C4-2B (cell line): ENCODE results near the gene KIF11.

Experiments
- H3K27ac ChIP-seq: fragments of 450-650 bp; 2 replicates; pipeline ENCODE4 v1.5.1; 2017
- CTCF ChIP-seq: fragments of 450-650 bp; conservative IDR thresholded peaks from 2 replicates; pipeline ENCODE4 v1.5.1; 2017; ENCODE audit warnings: mild to moderate bottlenecking
- ZFX ChIP-seq: fragments of 450-650 bp; IDR thresholded peaks from 2 replicates; pipeline ENCODE4 v1.6.1; 2017

Gene KIF11

DNA sequence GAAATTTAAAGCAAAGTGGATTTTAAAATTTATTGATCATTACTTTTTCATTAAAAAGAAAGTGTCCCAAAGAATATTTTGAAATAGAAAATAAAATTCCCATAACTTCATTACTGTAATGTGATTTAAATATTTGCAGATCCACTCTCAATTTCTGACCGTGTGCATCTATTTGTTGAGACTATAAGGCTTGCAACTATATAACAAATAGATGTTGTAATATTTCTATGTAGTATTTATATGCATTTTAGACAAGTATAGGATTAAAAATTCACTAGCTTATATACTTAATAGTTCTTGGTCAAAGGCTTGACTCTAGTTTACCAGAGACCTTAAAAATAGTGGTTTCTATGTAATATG lies 100.6 kb downstream of the KIF11 start:
- no peak overlapping the region for H3K27ac ChIP-seq

GRCh38 chr10:92695679-92696605 lies 103.0 kb downstream of the KIF11 start:
- no peak for TF ChIP-seq ZFX
- TF ChIP-seq CTCF = no peak
- H3K27ac ChIP-seq = no peak overlapping the region

More for the DNA sequence above, 100.6 kb downstream of the KIF11 start:
- TF ChIP-seq ZFX (no peak), CTCF (no peak)

- TF ChIP-seq ZFX (no peak), CTCF (no peak)
- H3K27ac ChIP-seq = no peak overlapping the region
Measured at GRCh38 chr10:92696606-92697383, 103.9 kb downstream of the KIF11 start.

- no peak for TF ChIP-seq CTCF
- TF ChIP-seq ZFX = no peak
- no peak overlapping the region for H3K27ac ChIP-seq
Measured at GRCh38 chr10:92697663-92698511, 105.0 kb downstream of the KIF11 start.

GRCh38 chr10:92699193-92699517 lies 106.2 kb downstream of the KIF11 start:
- H3K27ac ChIP-seq = no peak overlapping the region
- TF ChIP-seq ZFX = no peak
- TF ChIP-seq CTCF = no peak

DNA sequence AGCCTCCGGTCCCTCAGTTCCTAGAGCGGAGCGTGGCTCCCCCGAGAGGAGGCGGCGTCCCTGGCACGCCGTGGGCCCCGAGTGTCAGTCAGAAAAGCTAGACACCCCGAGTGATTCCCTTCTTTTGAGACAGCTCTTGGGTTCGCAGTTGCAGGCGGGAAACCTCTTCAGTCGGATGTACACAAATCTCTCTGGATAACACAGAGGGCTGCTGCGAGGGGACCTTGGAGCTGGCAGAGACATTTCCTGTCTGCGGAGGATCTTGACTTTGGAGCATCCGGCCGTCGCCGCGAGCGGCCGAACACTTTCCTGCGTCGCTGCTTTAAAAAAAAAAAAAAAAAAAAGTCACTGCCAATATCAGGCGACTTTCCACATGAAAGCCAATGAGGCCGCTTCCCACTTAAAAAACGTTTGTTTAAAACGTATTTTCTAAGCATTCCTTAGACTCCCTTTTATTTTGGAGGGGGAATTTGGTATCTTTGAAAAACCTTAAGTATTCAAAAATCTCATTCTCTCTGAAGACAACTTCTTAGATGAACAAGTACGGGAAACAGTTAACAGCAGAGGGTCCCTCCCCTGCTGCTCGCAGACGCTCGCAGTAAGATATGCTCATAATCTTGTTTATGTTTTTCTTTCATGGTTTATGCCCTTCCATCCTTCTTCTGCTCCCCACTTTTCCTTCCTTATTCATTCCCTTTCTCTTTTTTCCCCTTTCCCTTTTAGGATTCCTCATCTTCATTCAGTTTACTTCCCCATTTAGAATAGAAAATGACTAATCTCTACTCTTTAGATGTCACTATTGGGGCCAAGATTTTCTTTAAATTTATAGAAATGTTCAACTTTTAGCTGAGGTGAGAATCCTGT lies 106.8 kb downstream of the KIF11 start:
- TF ChIP-seq CTCF (no peak), ZFX (no peak)
- no peak overlapping the region for H3K27ac ChIP-seq
